HG03064 (cell line): Measurements from ENCODE around the gene GDPD4.
"Not testable (repeated sequence)": the region's sequence is repeated elsewhere in the genome, so short reads cannot be mapped to it uniquely, and the experiment has no call there.

Experiments used
- ATAC-seq: cut with Tn5 transposase; IDR thresholded peaks from one replicate; pipeline ENCODE4 v1.9.1; 2021; ENCODE audit warnings: low read depth; ENCODE audit not compliant: unreplicated experiment

GDPD4 gene

GRCh38 chr11:77300028-77300427 is 1.5 kb downstream of the GDPD4 start:
- ATAC-seq, result not testable (repeated sequence)

GRCh38 chr11:77299528-77299993 is 1.9 kb downstream of the GDPD4 start:
- no peak for ATAC-seq

GRCh38 chr11:77294040-77294439 is 7.4 kb downstream of the GDPD4 start:
- ATAC-seq, result no peak

GRCh38 chr11:77289737-77290136 is 11.7 kb downstream of the GDPD4 start:
- ATAC-seq, result no peak

GRCh38 chr11:77287615-77288273 is 13.7 kb downstream of the GDPD4 start:
- no peak for ATAC-seq

- no peak for ATAC-seq
Measured at GRCh38 chr11:77287136-77287535, 14.3 kb downstream of the GDPD4 start.

- ATAC-seq, result no peak
Measured at GRCh38 chr11:77284476-77285468, 16.7 kb downstream of the GDPD4 start.

- no peak for ATAC-seq
Measured at GRCh38 chr11:77283101-77283500, 18.4 kb downstream of the GDPD4 start.

- no peak for ATAC-seq
Measured at GRCh38 chr11:77278595-77279506, 22.6 kb downstream of the GDPD4 start.

- ATAC-seq, result no peak
Measured at GRCh38 chr11:77276271-77276670, 25.2 kb downstream of the GDPD4 start.

- ATAC-seq, result no peak
Measured at GRCh38 chr11:77270921-77271320, 30.6 kb downstream of the GDPD4 start.

- ATAC-seq, result no peak
Measured at GRCh38 chr11:77269484-77270123, 31.9 kb downstream of the GDPD4 start.

- no peak for ATAC-seq
Measured at GRCh38 chr11:77267962-77268361, 33.5 kb downstream of the GDPD4 start.

- ATAC-seq, result no peak
Measured at GRCh38 chr11:77266766-77267165, 34.7 kb downstream of the GDPD4 start.

GRCh38 chr11:77262803-77263202 is 38.7 kb downstream of the GDPD4 start:
- ATAC-seq, result no peak

GRCh38 chr11:77259641-77260040 is 41.8 kb downstream of the GDPD4 start:
- no peak for ATAC-seq

GRCh38 chr11:77253690-77254089 is 47.8 kb downstream of the GDPD4 start:
- ATAC-seq, result no peak

- ATAC-seq, result no peak
Measured at GRCh38 chr11:77252555-77253270, 48.8 kb downstream of the GDPD4 start.

- no peak for ATAC-seq
Measured at GRCh38 chr11:77250881-77251640, 50.4 kb downstream of the GDPD4 start.
